Kidney glomerular epithelial cell (primary cell): ENCODE measurements around the gene PIP5KL1.
A peak's percentile ranks its signal among the peaks of the same experiment; 100 is the strongest.
"Not testable (repeated sequence)": the region's sequence is repeated elsewhere in the genome, so short reads cannot be mapped to it uniquely, and the experiment has no call there.

ENCODE experiments used
- DNase-seq: peaks from one replicate; lab custom pipeline; 2025; lab: John Stamatoyannopoulos, UW

Gene PIP5KL1

GRCh38 chr9:127886401-127886972 lies 44.1 kb downstream of the PIP5KL1 start:
- no peak for DNase-seq

DNA sequence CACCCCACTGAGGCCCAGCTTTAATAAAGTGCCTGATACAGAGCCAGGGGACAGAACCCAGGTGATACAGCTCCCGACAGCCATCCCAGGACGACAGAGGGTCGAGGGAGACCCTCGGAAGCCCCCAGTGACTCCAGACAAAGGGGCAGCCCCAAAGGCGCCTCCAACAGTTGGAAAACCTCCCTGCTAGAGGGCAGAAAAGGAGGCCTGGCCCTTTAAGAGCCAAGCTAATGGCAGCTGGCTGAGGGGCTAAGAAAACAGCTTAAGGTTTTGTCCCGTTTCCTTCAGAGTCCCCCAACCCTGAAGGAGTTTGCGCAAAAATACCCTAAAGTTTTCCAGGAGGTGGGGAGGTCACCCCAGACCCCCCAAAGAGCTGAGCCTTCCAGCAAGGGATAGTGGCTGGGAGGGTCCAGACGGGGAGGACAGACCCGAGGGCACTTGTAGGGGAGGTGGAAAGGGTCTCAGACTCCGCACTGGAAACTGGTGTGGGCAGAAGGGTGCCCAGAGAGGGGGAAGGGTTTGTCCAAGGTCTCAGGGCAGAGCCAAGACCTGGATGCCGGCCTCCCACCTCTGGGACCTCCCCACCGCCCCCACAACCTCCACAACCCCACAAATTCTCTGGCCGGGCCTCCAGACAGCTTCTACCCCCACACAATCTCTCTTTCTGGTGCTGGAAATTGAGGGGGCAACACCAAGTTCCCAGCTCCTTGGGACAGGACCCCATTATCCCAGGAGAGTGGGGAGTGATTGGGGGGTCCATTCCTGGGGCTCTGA lies 44.9 kb downstream of the PIP5KL1 start:
- no peak for DNase-seq

DNA sequence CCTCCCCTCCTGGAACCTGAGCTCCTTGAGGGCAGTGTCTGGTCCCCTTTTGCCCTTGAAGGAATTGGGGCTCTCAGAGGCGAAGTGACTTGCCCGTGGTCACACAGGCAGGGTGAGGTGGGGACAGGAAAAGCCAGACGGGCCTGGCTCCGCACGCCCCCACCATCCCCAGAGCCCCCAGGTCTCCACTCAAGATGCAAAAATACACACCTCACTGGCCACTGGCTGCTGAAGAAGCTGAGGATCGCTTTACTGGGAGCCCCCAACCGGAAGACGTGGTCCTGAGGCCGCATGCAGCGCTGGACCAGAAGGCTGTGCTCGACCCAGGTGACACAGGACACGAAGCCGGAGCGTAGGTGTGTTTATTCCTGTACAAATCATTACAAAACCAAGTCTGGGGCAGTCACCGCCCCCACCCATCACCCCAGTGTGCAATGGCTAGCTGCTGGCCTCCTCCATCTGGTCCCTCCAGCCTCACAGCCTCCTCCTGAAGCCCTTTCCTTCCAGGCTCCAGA lies 45.5 kb downstream of the PIP5KL1 start:
- no peak for DNase-seq

GRCh38 chr9:127884427-127884911 lies 46.1 kb downstream of the PIP5KL1 start:
- no peak for DNase-seq

- DNase-seq, result no peak
Measured at GRCh38 chr9:127883959-127884358, 46.6 kb downstream of the PIP5KL1 start.

DNA sequence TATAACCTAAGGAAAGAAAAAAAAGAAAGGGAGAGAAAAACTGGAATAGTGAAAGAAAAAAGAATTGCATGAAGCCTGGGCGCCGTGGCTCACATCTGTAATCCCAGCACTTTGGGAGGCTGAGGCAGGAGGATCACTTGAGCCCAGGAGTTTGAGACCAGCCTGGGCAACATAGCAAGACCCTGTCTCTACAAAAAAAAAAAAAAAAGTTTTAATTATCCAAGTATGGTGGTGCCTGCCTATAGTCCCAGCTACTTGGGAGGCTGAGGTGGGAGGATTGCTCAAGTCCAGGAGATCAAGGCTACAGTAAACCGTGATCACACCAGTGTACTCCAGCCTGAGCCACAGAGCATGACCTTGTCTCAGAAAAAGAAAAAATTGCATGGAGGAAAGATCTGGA lies 48.9 kb downstream of the PIP5KL1 start:
- not testable (repeated sequence) for DNase-seq

DNA sequence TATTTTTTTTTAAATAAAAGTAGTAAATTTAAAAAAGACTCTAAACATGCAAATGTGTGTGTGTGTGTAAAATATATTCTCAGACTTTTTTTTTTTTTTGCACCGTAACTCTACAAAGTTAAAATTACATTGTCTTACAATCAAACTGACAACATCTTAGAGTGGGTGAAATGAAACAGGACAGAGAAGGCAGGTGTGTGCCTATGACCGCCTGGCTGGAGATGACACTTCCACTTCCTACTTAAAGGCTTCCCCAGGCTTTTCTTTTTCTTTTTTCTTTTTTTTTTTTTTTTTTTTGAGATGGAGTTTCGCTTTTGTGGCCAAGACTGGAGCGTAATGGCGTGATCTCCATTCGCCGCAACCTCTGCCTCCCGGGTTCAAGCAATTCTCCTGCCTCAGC lies 50.4 kb downstream of the PIP5KL1 start:
- DNase-seq, result no peak

GRCh38 chr9:127878652-127879390 lies 51.8 kb downstream of the PIP5KL1 start:
- DNase-seq, result no peak

DNA sequence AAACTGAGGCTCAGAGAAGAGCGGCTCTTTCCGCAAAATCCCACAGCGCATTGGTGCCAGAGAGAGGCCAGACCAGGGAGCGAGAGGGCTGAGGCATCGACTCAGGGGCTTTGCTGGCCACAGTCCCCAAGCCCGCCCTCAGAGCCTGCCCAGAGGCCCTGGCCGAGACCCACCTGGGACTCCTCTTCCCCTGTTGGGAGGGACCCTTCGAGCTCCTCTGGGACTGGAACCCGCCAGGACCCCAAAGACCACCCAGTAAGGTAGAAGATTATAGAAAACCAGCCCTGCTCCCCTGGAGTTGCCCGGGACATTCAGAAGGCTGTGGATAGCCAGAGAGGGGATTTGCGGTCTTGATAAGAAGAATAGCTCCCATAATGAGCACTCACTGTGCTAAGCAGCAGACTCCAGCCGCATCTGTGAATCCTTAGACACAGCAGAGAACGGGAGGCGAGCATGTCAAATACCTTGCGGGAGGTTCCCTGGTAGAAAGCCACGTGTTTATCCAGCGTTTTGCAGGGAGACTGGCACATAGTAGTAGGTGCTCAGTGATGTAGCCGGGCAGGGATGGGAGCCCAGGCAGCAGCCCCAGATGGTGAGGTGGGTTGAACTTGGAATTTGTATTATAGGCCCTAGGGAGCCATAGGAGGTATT lies 52.5 kb downstream of the PIP5KL1 start:
- no peak for DNase-seq

- peak; percentile 26 for DNase-seq
Measured at GRCh38 chr9:127877566-127877998, 53.0 kb downstream of the PIP5KL1 start, which contains the start of gene AK1. Gene AK1 (minus strand): TSS chr9:127877675. CDS start chr9:127874617, 3,058 bp downstream.

GRCh38 chr9:127876764-127877562 lies 53.6 kb downstream of the PIP5KL1 start:
- DNase-seq, result no peak

GRCh38 chr9:127876026-127876763 lies 54.4 kb downstream of the PIP5KL1 start:
- DNase-seq, result no peak

- DNase-seq, result no peak
Measured at GRCh38 chr9:127875306-127875966, 55.1 kb downstream of the PIP5KL1 start.

- DNase-seq, result no peak
Measured at GRCh38 chr9:127874301-127875221, 56.0 kb downstream of the PIP5KL1 start.

- no peak for DNase-seq
Measured at GRCh38 chr9:127873886-127874285, 56.7 kb downstream of the PIP5KL1 start.

DNA sequence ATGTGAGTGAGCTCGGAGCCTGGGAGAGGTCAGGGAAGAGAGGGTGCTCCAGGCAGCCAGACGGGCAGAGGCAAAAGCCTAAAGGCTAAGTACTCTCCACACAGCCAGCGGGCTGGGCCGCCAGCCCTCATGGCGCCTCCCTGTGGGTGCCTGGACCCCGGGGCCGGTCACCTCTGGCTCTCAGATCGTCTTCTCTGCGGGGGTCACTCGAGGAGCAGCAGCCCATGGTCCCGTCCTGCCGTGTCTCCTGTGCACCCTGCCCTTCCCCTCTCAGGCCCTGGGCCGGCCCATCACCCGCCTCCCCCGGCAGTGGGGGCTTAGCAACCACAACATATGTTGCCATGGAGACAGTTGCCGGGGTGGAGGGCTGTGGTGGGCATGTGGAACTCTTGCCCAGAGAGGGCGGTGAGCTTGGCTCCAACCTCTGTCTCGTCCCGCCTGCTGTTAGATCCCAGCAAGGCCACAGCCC lies 57.3 kb downstream of the PIP5KL1 start:
- DNase-seq, result no peak

DNA sequence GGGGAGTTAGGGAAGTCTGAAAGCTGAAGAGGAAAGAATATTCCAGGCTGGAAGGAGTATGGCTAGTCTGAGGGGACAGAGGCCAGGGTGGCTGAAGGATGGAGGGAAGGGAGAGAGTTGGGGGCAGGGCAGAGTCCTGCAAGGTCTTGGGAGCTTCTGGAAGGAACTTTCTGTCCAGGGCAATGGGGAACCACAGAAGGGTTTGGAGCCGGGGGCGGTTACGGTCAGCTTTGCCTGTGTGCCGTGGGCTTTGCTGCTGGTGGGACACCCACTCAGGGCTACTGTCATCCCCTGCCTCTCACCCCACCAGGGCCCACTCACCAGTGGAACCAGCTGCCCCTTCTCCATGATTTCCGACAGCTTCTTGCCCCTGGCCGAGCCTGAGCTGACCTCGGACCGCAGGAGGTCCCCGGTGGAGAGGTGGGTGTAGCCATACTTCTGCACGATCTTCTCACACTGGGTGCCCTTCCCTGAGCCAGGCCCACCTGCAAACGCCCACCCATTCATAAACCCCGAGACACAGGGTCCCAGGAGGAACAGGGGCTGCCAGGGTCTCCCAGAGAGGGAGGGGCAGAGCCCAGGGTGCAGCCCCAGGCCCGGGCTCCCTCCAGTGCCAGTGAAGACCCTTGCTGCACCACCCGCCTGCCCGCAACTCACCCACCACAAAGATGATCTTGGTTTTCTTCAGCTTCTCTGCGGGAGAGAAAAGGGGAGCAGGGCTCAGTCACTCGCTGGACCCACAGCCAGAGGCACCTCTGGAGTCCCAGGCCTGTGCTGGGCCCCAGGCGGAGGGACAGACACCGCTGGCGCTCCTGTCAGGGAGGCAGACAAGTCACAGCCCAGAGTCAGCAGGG lies 58.0 kb downstream of the PIP5KL1 start:
- no peak for DNase-seq

DNA sequence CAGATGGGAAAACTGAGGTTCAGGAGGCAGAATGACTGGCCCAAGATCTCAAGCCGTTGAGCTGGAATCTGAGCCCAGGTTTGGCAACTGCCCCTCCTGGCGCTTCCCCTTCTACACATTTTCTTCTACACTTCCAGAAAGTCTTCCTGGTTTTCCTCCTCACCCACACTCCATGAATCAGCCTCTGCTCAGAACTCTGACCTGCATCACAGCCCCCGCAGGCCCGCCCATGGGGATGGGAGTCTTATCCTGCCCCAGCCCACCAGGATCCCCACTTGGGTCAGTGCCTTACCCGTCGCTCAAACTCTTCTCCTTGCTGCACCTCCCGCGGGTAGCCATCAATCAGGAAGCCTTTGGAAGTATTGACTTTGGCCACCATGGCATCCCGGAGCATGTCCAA lies 59.0 kb downstream of the PIP5KL1 start:
- DNase-seq, result no peak
